Fibroblast of skin of back (primary cell): ENCODE data around the gene DCBLD2.

Experiments used
- DNase-seq: peaks from one replicate; pipeline ENCODE4 v3.0.0-alpha.2; 2013

The DCBLD2 gene

DNA sequence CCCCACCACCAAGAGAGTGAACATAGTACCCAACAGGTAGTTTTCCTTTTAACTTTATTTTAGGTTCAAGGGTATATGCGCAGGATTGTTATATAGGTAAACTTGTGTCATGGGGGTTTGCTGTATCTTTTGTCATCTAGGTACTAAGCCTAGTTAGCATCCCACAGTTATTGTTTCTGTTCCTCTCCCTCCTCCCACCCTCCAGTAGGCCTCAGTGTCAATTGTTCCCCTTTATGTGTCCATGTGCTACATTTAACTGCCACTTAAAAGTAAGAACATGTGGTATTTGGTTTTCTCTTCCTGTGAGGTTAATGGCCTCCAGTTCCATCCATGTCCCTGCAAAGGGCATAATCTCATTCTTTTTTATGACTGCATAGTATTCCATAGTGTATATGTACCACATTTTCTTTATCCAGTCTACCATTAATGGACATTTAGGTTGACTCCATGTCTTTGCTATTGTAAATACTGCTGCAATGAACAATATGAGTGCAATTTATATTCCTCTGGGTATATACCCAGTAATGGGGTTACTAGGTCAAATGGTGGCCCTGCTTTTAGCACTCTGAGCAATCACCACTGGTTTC, 72.2 kb downstream of the DCBLD2 start:
- no peak for DNase-seq

DNA sequence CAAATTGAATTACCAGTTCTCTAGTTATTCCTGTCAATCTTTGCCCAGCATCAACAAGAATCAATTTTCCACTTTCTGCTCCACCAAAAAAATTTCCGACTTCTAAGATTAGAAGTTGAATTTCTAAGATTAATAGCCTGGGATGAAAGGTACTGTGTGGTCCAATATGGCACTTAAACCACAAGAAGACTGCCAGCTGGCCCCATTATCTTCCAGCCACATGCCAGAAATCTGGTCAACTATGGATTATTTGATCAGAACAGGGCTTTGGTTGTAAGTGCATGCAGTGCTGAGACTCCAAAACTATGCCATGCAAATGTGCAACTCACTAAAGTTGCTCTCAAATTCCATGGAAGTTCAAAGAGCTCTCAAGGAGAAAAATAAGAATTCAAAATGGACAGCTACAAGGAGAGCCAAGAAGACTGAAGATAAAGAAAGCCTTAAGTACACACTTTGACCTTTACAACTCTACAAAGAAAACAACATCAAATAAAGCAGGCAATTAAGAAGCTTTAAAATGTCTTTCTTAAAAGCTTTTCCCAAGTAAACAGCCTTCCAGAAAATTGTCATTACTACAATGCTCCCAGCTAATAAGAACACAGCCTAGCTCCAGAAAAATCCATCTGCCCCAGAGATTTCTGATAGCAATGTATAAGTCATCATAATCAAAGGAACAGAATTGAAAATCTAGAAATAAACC, 74.1 kb downstream of the DCBLD2 start:
- DNase-seq, result no peak

DNA sequence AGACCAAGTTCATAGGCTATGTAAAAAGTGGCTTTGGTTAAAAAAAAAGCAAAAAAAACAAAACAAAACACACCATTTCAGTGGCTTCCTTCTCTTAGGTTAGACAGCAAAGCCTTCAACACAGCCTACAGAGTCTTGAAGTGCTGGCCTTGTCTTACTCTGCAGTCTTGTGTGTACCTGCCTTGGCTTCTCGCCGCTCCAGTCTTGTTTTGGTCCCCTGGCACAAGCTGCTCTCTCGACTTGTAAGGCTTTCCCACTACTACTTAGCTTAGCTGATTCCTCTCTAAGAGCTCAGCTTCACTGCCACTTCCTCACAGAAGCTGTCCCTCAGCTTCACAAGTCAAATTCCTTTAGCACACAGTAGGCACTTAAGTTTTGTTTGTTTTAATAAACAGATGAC, 75.4 kb downstream of the DCBLD2 start:
- DNase-seq, result no peak

DNA sequence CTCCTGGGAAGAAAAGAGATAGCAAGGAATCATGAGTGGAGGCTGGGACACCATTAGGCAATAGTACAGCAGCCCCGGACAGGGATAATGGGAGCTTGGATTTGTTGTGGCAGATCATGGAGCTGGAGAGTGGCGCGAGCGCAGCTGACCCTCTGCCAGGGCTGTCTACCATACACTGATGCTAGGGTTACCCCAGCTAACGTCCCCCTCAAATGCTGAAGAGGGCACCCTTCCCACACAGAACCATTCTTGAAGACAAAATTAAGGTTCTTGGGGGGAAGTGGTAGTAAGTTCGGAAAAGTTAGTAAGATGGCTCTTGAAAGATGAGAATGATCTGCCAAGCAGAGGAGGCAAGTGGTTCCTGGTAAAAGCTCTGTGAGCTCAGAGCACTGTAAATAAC, 77.2 kb downstream of the DCBLD2 start:
- DNase-seq, result no peak

DNA sequence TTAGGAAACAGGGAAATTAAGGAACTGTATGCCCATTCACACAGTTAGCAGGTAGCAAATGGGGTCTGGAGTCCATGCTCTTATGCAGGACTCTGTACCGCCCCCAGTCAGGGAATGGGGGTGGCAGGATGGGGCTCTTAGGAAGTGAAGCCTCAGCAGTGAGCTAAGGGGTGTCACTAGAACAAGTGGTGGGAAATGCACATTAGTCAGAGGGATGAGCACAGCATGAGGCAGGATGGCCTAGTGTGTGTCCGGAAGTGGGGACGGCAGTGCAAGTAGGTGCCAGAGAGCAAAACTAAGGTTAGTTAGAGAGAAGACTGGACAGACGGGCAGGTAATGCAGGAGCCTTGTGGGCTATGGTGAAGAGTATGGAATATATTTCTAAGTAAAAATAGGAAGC, 77.7 kb downstream of the DCBLD2 start:
- DNase-seq, result no peak

DNA sequence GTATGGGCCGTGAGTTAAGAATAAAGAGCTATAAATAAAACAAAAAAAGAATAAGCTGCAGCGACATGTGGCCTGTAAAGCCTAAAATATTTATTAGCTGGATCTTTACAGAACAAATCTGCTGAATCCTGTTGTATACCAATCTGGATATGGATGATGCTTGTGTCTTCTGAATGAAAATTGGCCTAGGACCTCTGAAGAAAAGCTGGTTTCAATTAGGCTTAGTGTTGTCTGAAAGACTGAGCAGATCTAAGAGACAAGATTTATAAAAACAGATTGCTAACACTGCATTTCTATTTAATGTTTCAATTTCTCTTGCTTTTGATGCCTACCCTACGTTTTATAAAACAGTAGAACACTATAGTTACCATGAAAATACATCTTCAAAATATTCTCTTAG, 80.4 kb downstream of the DCBLD2 start:
- DNase-seq, result no peak

DNA sequence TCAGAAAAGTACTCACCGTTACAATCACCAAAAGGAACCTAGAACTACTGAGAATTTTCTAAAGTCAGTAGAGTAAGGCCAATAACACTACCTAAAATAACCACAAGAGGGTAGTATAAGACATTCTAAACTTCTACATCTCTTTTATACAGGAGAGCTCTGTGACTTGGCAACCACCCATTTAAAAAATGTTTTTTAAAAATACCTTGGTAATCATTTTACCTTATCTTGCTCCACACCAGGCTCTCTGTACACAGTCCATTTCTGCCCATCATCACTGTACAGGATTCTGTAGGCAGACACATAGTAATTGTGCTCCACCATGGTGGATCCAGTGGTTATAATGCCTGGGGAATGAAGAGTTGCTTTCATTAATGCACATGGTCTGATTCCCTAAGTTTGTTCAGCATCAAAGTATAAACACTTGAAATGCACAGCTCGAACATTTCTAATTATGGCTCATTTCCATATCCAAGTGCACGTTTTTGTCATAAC, 83.9 kb downstream of the DCBLD2 start:
- DNase-seq, result peak; percentile 65

DNA sequence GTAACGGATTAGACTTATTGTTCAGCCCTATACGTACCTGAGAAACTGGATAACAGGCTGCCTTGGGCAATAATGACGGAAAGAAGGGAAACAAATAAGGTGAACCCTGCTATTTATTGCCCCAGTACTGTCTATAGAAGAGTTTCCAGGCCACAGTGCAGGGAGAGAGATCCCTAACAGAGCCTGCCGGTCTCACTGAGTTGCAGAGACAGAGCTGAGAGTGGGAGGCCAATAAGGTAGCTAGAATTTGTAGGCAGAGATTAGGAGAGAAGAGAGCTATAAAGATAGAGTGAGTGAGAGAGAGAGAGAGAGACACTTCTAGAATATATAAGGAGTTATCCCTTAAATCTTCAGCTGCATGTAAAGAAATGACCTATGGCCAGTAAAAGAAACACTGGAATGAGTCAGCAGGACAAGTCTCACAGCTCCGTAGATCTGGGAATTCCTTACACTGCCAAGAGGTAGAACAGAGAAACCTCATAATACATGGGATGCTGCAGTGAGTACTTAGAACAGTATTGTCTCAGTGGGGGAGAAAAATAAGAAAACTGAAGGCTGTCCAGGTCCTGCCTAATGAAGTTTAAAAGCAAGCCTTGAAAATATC, 86.6 kb downstream of the DCBLD2 start:
- DNase-seq, result peak; percentile 77

DNA sequence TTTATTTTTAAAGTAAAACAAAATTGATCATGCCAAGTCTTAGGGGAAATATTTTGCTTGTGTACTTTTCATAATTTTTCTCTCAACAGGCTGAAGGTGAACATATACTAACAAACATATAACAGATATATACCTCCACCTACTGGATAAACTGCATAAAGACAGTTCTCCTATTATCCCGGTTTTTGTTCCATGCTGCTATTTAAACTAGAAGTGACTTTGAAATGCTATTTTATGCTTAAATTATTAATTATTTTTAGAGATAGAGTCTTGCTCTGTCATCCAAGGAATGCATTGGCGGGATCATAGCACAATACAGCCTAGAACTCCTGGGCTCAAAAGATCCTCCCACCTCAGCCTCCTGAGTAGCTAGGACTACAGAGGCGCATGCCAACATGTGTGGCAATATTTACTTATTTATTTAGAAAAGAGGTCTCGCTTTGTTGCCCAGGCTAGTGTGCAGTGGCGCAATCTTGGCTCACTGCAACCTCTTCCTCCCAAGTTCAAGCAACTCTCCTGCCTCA, 88.6 kb downstream of the DCBLD2 start:
- peak; percentile 37 for DNase-seq

DNA sequence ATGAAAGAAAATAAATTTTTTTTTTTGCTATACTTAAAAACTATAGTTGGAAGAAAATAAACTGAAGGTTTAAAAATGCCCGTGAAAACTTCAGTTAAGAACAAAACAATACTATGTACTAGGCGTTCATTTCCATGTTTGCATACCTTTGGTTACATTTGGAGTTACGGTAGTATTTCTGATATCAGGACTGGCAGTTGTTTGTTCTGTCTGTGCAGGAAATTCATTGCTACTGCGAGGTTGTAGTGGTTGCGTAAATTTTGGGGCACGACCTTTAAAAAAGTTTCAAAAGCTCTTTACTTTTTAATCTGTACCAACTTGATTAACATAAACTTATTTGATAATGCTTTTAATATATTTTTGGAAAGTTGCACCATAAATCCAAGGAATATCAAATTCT, 90.4 kb downstream of the DCBLD2 start:
- no peak for DNase-seq

DNA sequence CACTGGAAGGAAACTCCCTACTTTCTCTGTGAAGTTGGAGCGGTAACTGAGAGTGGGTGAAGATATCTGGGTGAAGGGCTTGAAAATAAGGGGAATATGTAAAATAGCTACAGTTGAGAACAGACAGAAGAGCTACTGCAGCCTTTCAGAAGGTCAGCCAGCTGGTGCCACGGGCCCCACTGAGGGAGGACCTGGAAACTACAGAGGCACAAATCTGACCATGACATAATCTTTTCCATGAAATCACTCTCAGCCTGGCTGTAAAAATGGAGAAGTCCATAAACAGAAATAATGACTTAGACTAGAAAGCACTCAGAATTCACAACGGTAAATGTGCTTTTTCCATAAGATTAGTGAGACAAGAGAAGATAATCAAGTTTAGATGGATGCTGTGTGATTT, 91.9 kb downstream of the DCBLD2 start:
- DNase-seq, result no peak

DNA sequence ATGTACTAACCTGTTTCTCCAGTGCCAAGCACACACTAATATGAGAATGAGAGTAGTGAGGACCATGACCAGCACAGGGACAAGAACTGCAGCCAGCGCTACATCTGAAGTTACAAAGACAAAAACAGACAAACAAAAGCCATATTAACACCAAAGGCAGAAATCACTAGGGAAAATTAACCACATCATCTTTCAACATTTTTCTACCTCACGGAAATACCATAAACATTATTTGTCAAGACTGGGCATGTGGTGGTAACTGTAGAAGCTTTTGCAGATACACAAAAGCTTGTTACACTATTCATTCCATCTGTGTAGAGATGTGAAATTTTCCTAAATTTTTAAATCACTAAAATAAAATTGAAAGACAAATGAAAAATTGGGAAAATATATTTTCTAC, 93.4 kb downstream of the DCBLD2 start:
- DNase-seq, result no peak

DNA sequence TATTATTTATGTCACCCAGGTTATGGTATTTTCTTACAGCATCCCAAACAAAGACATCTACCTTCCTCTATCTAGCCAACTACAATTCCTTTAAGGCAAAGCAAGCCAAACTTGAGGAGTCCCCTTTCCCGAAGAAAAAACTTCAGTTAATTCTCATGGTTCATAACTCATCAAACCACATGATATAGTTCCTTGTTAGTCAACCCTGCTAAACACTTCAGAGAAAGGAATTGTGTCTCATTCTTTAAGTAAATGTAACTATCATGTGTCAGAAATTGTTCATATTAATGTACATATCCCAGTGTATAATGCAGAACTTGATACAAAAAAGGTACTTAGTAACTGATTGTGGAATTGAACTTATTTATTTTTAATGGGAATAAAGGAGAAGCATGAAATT, 93.9 kb downstream of the DCBLD2 start:
- no peak for DNase-seq

DNA sequence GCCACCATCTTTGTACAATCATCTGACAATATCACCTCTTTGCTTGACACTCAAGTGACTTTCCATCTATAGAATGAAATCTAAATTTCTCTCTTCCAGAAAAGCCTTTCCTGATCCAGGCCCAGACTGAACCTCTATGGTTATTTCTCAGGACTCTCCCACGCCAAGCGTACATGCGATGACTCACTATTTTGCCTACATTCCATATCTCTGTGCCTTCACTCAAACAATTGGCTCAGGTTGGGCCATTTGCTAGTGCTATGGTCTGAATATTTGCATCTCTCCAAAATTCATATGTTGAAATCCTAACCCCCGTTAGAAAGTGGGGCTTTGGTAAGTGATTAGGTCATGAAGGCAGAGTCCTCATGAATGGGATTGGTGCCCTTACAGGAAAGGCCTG, 94.5 kb downstream of the DCBLD2 start:
- peak; percentile 38 for DNase-seq

DNA sequence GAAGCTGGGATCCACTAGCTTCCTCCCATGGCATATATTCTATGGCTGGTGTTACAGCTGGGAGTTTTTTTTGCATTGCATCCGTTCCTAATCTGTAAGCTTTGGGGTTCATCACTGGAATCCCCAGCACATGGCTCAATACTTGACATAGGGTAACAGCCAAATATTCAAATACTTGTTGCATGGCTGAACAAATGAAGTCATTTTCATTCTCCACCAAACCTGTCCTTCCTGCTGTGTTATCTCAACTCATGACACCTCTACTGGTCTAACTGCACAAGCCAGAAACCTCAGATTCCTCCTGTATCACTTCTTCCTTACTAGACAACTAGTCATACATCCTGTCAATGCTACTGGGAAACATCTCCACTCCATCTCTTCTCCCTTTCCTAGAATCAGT, 95.0 kb downstream of the DCBLD2 start:
- DNase-seq, result no peak

DNA sequence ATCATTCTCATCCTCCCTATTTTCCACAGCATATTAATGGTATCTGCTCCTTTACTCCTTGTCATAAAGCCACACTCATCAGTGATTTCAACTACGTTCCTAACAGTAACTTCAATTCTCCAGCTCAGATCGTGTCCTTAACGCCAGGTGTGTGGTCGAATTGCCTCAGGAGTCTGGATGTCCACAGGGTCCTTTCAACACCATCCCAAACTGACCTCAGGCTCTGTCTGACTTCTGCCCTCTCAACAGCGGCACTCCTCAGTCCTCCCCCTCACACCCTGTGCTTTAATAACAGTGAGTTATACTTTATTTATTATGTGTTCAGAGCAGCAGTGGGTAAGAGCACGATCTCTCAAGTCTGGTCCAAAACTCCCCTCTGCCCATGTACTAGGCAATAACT, 95.9 kb downstream of the DCBLD2 start:
- DNase-seq, result no peak

DNA sequence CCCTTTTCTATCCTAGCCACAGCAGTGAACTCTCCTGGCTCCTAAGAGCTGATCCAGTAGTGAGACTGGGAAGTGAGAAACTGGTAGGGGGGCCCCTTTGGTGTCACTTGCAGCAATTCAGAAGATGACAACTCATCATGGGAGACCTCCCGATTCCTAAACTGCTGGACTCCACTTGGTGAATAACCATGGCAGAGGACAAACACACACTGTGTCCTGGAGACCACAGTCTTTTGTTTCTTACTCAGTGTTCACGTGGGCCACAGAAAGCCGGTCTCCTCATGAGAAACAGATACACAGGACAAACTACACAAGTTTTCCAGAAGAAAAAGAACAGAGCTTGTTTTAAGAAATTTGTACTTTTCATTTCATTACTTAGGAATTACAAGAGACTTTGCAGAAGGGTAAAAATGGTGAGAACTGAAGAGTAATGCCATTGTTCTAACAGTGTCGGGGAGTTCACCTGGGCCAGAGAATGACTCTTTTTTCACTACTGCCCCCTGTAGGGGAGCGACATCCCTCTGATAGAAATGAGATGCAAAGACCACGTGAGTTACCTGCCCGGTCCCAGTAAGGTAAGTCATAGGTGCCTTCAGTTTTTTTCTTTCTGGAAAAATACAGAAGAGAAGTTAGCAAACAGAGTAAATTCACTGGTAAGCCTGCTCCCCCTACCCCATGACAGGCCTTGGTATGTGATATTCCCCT, 100.3 kb downstream of the DCBLD2 start:
- DNase-seq, result no peak

DNA sequence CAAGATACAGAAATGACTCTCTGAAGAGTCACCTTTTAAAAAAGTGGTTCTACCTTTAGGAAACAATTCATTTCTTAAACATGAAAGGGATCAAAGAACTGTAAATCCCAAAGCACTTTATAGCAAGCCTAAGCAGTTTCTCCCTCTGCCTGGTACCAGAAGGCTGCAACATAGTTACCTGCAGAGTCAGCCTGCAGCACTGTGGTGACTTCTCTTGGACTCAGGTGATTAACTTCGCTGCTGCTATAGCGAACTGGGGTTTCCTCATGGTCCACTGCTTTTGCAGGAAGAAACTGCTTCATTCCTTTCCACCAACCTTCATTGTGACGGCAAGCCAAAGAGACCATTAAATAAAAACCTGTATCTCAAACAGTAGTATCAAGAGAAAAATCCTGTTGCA, 101.1 kb downstream of the DCBLD2 start:
- no peak for DNase-seq

DNA sequence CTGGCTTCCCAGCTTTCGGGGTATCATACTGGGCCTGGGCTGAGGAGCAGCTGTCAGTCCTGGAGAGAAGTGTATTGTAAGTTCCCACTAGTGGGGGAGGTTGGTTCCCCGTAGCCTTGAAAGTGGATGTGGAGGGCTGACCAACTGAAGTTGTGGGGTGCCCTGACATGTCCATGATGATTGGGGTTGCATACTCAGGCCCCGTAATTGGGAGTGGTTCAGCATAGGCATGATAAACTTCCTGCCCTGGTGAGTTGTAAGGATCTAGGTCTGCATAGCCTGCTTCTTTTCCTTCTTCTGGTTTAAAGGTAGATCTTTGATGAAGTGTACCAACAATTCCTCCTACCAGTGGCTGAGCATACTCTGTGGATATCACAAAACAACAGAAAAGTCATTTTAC, 102.0 kb downstream of the DCBLD2 start:
- no peak for DNase-seq

DNA sequence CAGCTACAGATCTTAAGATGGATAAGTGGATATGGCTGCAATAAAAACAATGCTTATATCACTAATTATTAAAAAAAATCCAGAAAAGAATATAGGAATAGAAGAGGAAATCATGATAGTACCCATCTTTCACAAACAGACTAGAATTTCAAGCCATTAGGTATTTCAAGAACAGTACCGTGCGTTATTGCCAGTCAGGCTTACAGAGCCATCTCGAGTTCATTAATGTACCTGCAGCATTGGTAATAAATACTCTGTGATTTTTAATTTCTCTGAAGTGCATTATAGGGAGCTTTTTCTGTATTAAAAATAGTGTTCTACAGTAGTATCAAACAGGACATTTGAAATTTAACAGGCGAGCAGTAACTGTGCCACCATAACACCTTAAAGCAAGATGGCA, 102.7 kb downstream of the DCBLD2 start:
- DNase-seq, result no peak

DNA sequence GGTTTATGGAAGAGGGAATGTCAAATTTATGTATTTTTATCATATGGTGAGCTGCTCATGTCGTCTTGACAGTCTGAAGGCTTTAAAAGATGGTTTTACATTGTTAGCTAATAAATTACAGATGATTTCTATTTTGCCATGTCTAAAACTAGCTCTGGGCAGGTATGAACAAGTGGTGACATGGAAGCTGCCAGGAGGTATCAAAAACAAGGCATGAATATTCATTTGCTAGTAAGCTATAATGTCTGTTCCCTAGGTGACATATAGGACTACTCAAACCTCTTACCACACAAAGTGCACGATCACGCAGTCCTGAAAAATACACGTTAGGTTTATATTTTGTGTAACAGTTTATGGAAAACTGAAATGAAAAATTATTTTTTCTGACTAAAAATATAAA, 103.6 kb downstream of the DCBLD2 start:
- no peak for DNase-seq

DNA sequence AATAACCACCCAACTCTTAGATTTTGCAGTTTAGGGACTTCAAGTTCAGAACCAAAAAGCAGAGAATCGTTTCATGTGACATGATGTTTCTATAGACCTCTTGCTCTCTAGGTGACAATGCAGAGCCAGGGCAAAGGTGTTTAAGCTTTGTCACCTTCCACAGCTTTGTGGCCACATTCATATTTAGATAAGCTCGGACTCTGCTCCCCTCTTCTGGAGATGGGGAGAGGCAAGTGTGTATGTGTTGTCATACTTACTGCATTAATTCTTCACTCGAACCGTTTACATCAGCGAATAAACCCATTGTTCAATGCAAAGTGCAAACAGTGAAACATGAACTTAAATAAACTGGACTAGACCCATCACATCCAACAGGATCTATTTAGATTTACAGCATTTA, 105.2 kb downstream of the DCBLD2 start:
- no peak for DNase-seq

DNA sequence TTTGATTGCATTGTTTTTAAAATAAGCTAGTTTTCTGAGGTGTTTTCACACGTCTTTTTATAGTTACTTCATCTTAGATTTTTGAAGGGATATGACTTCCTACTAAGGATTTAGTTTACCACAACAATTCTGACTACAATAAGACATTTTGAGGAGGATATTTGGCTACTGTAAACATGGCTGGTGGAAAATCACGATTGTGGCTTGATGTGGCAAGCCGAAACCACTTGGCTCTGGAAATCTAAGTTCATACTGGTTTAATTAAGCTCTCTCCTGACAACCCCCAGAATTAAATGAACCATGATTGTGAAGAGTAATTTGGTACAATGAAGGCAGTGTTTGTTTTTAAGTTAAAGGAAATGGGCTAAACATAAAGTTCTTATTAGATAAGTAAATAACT, 107.5 kb downstream of the DCBLD2 start:
- DNase-seq, result no peak
